H1 (cell line): ENCODE data around the gene AP1S3. TPM values are rescaled to one million over a fixed set of nuclear protein-coding genes. Genes with fewer than 3 reads are reported as not detected.

Experiments used
- CTCF ChIA-PET: fragments of 300-600 bp; sonication (Branson Sonifier 250); formaldehyde crosslinking; loops from one replicate; lab custom pipeline; 2021; ENCODE audit not compliant: partially characterized antibody; lab: Charles Lee
- POLR2A ChIA-PET: fragments of 300-600 bp; sonication (Branson Sonifier 250); formaldehyde crosslinking; loops from one replicate; lab custom pipeline; 2021; ENCODE audit warnings: inconsistent platforms; ENCODE audit not compliant: partially characterized antibody; lab: Charles Lee
- DNase-seq, 2 experiments: peaks; one replicate each; pipeline versions ENCODE4 v3.0.0 to v3.0.0-alpha.2; 2010 to 2022; ENCODE audit warnings: low spot score in 2 of 2, low read depth in 1 of 2, mixed read lengths in 1 of 2
- FAIRE-seq: peaks from 2 replicates; lab custom pipeline; 2011; peaks lifted over from hg19 to GRCh38; lab: Jason Lieb, UNC
- H2AFZ ChIP-seq: 2 replicates; pipeline ENCODE4 v1.8.1; 2012; ENCODE audit warnings: low read length, inconsistent platforms
- H2AK5ac ChIP-seq: 2 replicates; pipeline ENCODE4 v1.6.1; 2013; ENCODE audit warnings: low read depth, low read length
- H2BK120ac ChIP-seq: replicated peaks from 2 replicates; pipeline ENCODE3; 2013; ENCODE audit warnings: low read depth, low read length, inconsistent platforms
- H2BK12ac ChIP-seq: 2 replicates; pipeline ENCODE4 v1.6.1; 2013; ENCODE audit warnings: low read depth, low read length
- H2BK15ac ChIP-seq: 2 replicates; pipeline ENCODE4 v1.6.1; 2013; ENCODE audit warnings: low read length
- H2BK20ac ChIP-seq: 2 replicates; pipeline ENCODE4 v1.6.1; 2013; ENCODE audit warnings: low read length
- H2BK5ac ChIP-seq: 2 replicates; pipeline ENCODE4 v1.6.1; 2013; ENCODE audit warnings: low read depth, low read length
- H3K14ac ChIP-seq: 2 replicates; pipeline ENCODE4 v1.6.1; 2013; ENCODE audit warnings: inconsistent platforms; ENCODE audit not compliant: insufficient read length
- H3K18ac ChIP-seq: 2 replicates; pipeline ENCODE4 v1.6.1; 2013; ENCODE audit warnings: low read length; ENCODE audit errors: extremely low read depth
- H3K23ac ChIP-seq: 2 replicates; pipeline ENCODE4 v1.6.1; 2013; ENCODE audit warnings: inconsistent platforms; ENCODE audit not compliant: insufficient read length
- H3K23me2 ChIP-seq: 2 replicates; pipeline ENCODE4 v1.6.1; 2013; ENCODE audit warnings: low read depth, low read length
- H3K27ac ChIP-seq: 2 replicates; pipeline ENCODE4 v1.6.1; 2011; ENCODE audit warnings: low read depth, low read length, inconsistent platforms
- H3K27me3 ChIP-seq, 4 experiments: replicated peaks in 1 of 4; 1 replicate in 1 of 4; 2 replicates in 3 of 4; pipeline versions ENCODE4 v1.6.1 to v1.8.1; 2011 to 2013; ENCODE audit warnings: low read length in 3 of 4, mild to moderate bottlenecking in 3 of 4, inconsistent platforms in 2 of 4, mixed read lengths in 2 of 4, moderate library complexity in 1 of 4; ENCODE audit not compliant: control insufficient read depth in 3 of 4, insufficient read depth in 3 of 4; ENCODE audit errors: extremely low read depth in 1 of 4
- H3K36me3 ChIP-seq, 4 experiments: 2 replicates each; pipeline versions ENCODE4 v1.6.1 to v1.8.1; 2011 to 2013; ENCODE audit warnings: mild to moderate bottlenecking in 4 of 4, low read length in 3 of 4, moderate library complexity in 2 of 4, control low read depth in 1 of 4, inconsistent platforms in 1 of 4; ENCODE audit not compliant: insufficient read depth in 4 of 4, control insufficient read depth in 2 of 4
- H3K4ac ChIP-seq: replicated peaks from 2 replicates; pipeline ENCODE3; 2013; ENCODE audit warnings: low read length, low read depth, mixed read lengths, inconsistent platforms; ENCODE audit not compliant: insufficient read length
- H3K4me1 ChIP-seq, 4 experiments: replicated peaks in 1 of 4; 1 replicate in 1 of 4; 2 replicates in 3 of 4; pipeline versions ENCODE4 v1.6.1 to v1.8.1; 2011 to 2013; ENCODE audit warnings: low read length in 3 of 4, inconsistent platforms in 2 of 4, mixed read lengths in 1 of 4; ENCODE audit not compliant: insufficient read depth in 4 of 4, control insufficient read depth in 3 of 4
- H3K4me2 ChIP-seq, 2 experiments: 2 replicates each; pipeline versions ENCODE4 v1.6.1 to v1.8.1; 2011 to 2013; ENCODE audit warnings: low read depth in 2 of 2, low read length in 2 of 2, control low read depth in 1 of 2, inconsistent platforms in 1 of 2, mild to moderate bottlenecking in 1 of 2; ENCODE audit not compliant: insufficient read depth in 1 of 2
- H3K4me3 ChIP-seq, 4 experiments: fragments of 200-600, 300-600 bp in 1 of 4; sonication (generic), shearing (Covaris generic), sonication (Bioruptor Twin) in 1 of 4; 2 replicates each; pipeline versions ENCODE4 v1.5.1 to v1.8.1; 2011 to 2016; ENCODE audit warnings: low read length in 4 of 4, low read depth in 3 of 4, control low read depth in 2 of 4, inconsistent platforms in 2 of 4, mild to moderate bottlenecking in 2 of 4, mixed read lengths in 1 of 4, moderate library complexity in 1 of 4; ENCODE audit not compliant: insufficient read depth in 2 of 4; ENCODE audit errors: extremely low read depth in 1 of 4
- H3K56ac ChIP-seq: replicated peaks from 2 replicates; pipeline ENCODE3; 2013; ENCODE audit warnings: low read depth, mild to moderate bottlenecking, mixed read lengths, low read length, inconsistent platforms; ENCODE audit not compliant: insufficient read length
- H3K79me1 ChIP-seq: 2 replicates; pipeline ENCODE4 v1.6.1; 2013; ENCODE audit warnings: low read depth, low read length, control low read depth
- H3K79me2 ChIP-seq, 2 experiments: 2 replicates each; pipeline versions ENCODE4 v1.6.1 to v1.8.1; 2012 to 2013; ENCODE audit warnings: low read length in 2 of 2, mild to moderate bottlenecking in 2 of 2, inconsistent platforms in 1 of 2; ENCODE audit not compliant: insufficient read depth in 2 of 2, control insufficient read depth in 1 of 2
- H3K9ac ChIP-seq, 4 experiments: replicated peaks in 1 of 4; 1 replicate in 1 of 4; 2 replicates in 3 of 4; pipeline versions ENCODE4 v1.6.1 to v1.8.1; 2011 to 2013; ENCODE audit warnings: low read depth in 3 of 4, low read length in 3 of 4, control low read depth in 2 of 4, mild to moderate bottlenecking in 2 of 4, moderate library complexity in 2 of 4, inconsistent platforms in 1 of 4; ENCODE audit errors: extremely low read depth in 1 of 4
- H3K9me3 ChIP-seq, 2 experiments: 2 replicates each; pipeline versions ENCODE4 v1.6.1 to v1.8.1; 2012 to 2013; ENCODE audit warnings: mild to moderate bottlenecking in 2 of 2, moderate library complexity in 2 of 2, control low read depth in 1 of 2, inconsistent platforms in 1 of 2, low read depth in 1 of 2, low read length in 1 of 2, mixed read lengths in 1 of 2; ENCODE audit not compliant: insufficient read depth in 2 of 2
- H4K20me1 ChIP-seq, 2 experiments: replicated peaks in 1 of 2; 2 replicates each; pipeline versions ENCODE3 to v1.8.1; 2011 to 2013; ENCODE audit warnings: inconsistent platforms in 2 of 2, low read length in 2 of 2, mild to moderate bottlenecking in 1 of 2; ENCODE audit not compliant: insufficient read depth in 2 of 2, control insufficient read depth in 1 of 2
- H4K5ac ChIP-seq: 2 replicates; pipeline ENCODE4 v1.6.1; 2013; ENCODE audit warnings: low read length, low read depth, mixed read lengths, inconsistent platforms; ENCODE audit not compliant: insufficient read length
- H4K8ac ChIP-seq: 2 replicates; pipeline ENCODE4 v1.8.0; 2013; ENCODE audit warnings: mild to moderate bottlenecking, moderate library complexity, low read length, inconsistent platforms; ENCODE audit not compliant: insufficient read depth; ENCODE audit errors: extremely low read depth
- H4K91ac ChIP-seq: replicated peaks from 2 replicates; pipeline ENCODE3; 2013; ENCODE audit warnings: low read length, mixed read lengths, inconsistent platforms; ENCODE audit not compliant: insufficient read length
- HDAC2 ChIP-seq, 2 experiments: fragments of 300-600 bp in 1 of 2; sonication (generic) in 1 of 2; IDR thresholded peaks; 2 replicates each; pipeline ENCODE4 v1.6.1; 2011 to 2012; ENCODE audit warnings: low read depth in 2 of 2, low read length in 2 of 2, mild to moderate bottlenecking in 2 of 2, moderate library complexity in 2 of 2, borderline replicate concordance in 1 of 2, inconsistent platforms in 1 of 2
- HDAC6 ChIP-seq: IDR thresholded peaks from one replicate; pipeline ENCODE4 v1.7.1; 2012; ENCODE audit warnings: low read depth, mild to moderate bottlenecking, inconsistent platforms, low read length, moderate library complexity
- RFX5 ChIP-seq: IDR thresholded peaks from 2 replicates; pipeline ENCODE4 v1.6.1; 2011; ENCODE audit warnings: low read depth, low read length, improper control_type of control experiment, borderline replicate concordance
- RNF2 ChIP-seq: fragments of 200-900, 300-1000 bp; sonication (generic); IDR thresholded peaks from 2 replicates; pipeline ENCODE4 v1.7.1; 2016; ENCODE audit warnings: borderline replicate concordance, low read depth, mild to moderate bottlenecking, antibody characterized with exemption, low read length; ENCODE audit not compliant: poor library complexity, severe bottlenecking; ENCODE audit errors: missing control alignments
- WGBS, 2 experiments: shearing (Covaris generic) in 1 of 2; methylation state at CpG; one replicate each; pipeline versions ENCODE4 v1.1.6 to v1.1.7; 2013 to 2015; ENCODE audit warnings: low lambda C conversion rate in 2 of 2, mixed read lengths in 2 of 2, inconsistent platforms in 1 of 2, low coverage in 1 of 2, missing lambda C conversion rate in 1 of 2; ENCODE audit not compliant: insufficient replicate concordance in 2 of 2, insufficient coverage in 1 of 2, insufficient read length in 1 of 2; ENCODE audit errors: extremely low coverage in 1 of 2, missing lambda C conversion rate in 1 of 2; 5-methylcytosine and 5-hydroxymethylcytosine counted together
- polyA plus RNA-seq, 7 experiments: library from polyadenylated mRNA; depleted of rRNA in 3 of 7; stranded (reverse) in 5 of 7; unstranded in 2 of 7; fragments of >200 nt in 5 of 7; fragments of 200-250 nt in 2 of 7; gene quantifications; 1 replicate in 5 of 7; 2 replicates in 1 of 7; 4 replicates in 1 of 7; pipeline versions ENCODE4 v1.2.1 to v1.2.3, GENCODE V29; 2011 to 2013; ENCODE audit warnings: missing spikeins in 2 of 7, mixed read lengths in 2 of 7
- total RNA-seq: library from RNA; stranded (reverse); fragmentation: NEBNext Ultra II Directional; extraction: Animal tissue kit (Norgen Biotek cat#: 25700); gene quantifications from 2 replicates; pipeline ENCODE4 v1.2.1, GENCODE V29; 2021
- TF ChIP-seq, protein P1 (sequence below): IDR thresholded peaks from 2 replicates; pipeline ENCODE4 v1.6.1; 2011; ENCODE audit warnings: low read length, improper control_type of control experiment

Gene AP1S3
- total and polyA plus RNA-seq, 2 of the 8 experiments (the other 6 are each of a cell fraction or from before 2014, with no cell fraction given): 3.9 to 20.2 TPM

DNA sequence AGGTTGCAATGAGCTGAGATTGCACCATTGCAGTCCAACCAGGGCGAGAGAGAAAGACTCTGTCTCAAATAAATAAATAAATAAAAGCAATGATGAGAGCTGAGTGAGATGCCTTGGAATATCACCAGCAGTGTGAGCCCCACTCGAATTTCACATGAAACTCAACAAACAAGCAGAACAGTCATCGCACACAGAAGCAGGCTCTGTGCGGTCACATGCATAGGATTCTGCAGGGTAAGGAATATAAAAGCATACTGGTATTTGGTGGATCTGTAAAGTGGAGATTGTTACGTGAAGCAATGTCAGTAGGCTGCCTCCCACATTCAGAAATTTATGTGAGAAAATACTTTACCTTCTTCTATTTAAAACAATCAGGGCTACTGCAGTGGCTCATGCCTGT is 18.0 kb upstream of the AP1S3 start:
- no peak overlapping the region for H3K9ac ChIP-seq
- TF ChIP-seq HDAC6 (no peak), HDAC2 (IDR thresholded peaks at IDR 0.05; ENCODE audit: borderline replicate concordance in 1 of 2, low read depth in 2 of 2, low read length in 2 of 2) (no peak), RNF2 (no peak), RFX5 (no peak)
- TF ChIP-seq, protein P1, sequence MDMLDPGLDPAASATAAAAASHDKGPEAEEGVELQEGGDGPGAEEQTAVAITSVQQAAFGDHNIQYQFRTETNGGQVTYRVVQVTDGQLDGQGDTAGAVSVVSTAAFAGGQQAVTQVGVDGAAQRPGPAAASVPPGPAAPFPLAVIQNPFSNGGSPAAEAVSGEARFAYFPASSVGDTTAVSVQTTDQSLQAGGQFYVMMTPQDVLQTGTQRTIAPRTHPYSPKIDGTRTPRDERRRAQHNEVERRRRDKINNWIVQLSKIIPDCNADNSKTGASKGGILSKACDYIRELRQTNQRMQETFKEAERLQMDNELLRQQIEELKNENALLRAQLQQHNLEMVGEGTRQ: no peak
- H3K27ac ChIP-seq: no peak overlapping the region
- H3K23me2 ChIP-seq: no peaks in the 10 kb centered on the region
- H3K23ac ChIP-seq: no peak overlapping the region
- H4K8ac ChIP-seq: no peak overlapping the region
- H3K4me3 ChIP-seq: no peak overlapping the region
- DNase-seq (no peak), FAIRE-seq (no peak)
- POLR2A ChIA-PET: no interaction called here
- H3K9me3 ChIP-seq: no peaks in the 10 kb centered on the region
- H3K36me3 ChIP-seq: no peaks in the 10 kb centered on the region
- no peak overlapping the region for H2BK15ac ChIP-seq
- no peak overlapping the region for H2BK20ac ChIP-seq
- no peak overlapping the region for H2BK5ac ChIP-seq
- no peak overlapping the region for H3K4ac ChIP-seq
- no peak overlapping the region for H3K18ac ChIP-seq
- no peak overlapping the region for H4K91ac ChIP-seq
- no peaks in the 10 kb centered on the region for H3K79me1 ChIP-seq
- no peak overlapping the region for H3K14ac ChIP-seq
- no peaks in the 10 kb centered on the region for H3K27me3 ChIP-seq
- no peak overlapping the region for H4K5ac ChIP-seq
- CTCF ChIA-PET: no interaction called here
- H2BK12ac ChIP-seq: no peak overlapping the region
- peaks cover 0 to 5% (median 0%) of the 10 kb centered on the region in 4 experiments; a peak in 1 of 7 replicates for H3K4me1 ChIP-seq
- H4K20me1 ChIP-seq: peaks cover 0 to 1% of the 10 kb centered on the region in 2 experiments
- no peak overlapping the region for H2AK5ac ChIP-seq
- no peak overlapping the region for H2AFZ ChIP-seq
- H3K79me2 ChIP-seq: no peaks in the 10 kb centered on the region
- WGBS, 2 experiments: 95% methylated on average over 5 of the region's 5 CpGs; no CpG with 5 or more reads in 1 of the 2 experiments
- H3K4me2 ChIP-seq: no peak overlapping the region
- no peak overlapping the region for H3K56ac ChIP-seq
- no peak overlapping the region for H2BK120ac ChIP-seq
